Measurements from ENCODE around the gene DOP1B. TPM values are rescaled to one million over a fixed set of nuclear protein-coding genes. Genes with fewer than 3 reads are reported as not detected.

Gene DOP1B
- 10 to 100 TPM; 23.8 to 49.6 (median 34.8) TPM for total RNA-seq

- no peaks in the 10 kb centered on the region for H3K36me3 ChIP-seq
- no peak for TF ChIP-seq CTCF (IDR thresholded peaks at IDR 0.05)
- TF ChIP-seq POLR2A (IDR thresholded peaks at IDR 0.05) = peak in 1 of 2 donors; percentile 54
- TF ChIP-seq POLR2AphosphoS5 (IDR thresholded peaks at IDR 0.05) = no peak
- no peaks in the 10 kb centered on the region for H3K27me3 ChIP-seq
- no peaks in the 10 kb centered on the region for H3K9me3 ChIP-seq
- WGBS = 9% methylated on average over 6 of the region's 83 CpGs
- peaks cover 23% of the 10 kb centered on the region for H3K4me1 ChIP-seq
- peak within 1 kb of the TSS; percentile 100 for H3K4me3 ChIP-seq
- peak within 1 kb of the TSS; percentile 94 for H3K27ac ChIP-seq
- DNase-seq (ENCODE audit: low spot score in 2 of 2) = peak; percentile 79 to 82
Observed at GRCh38 chr21:36156815-36157670, at the start of gene DOP1B. TSS of gene DOP1B (plus strand) at chr21:36156824. CDS start at chr21:36164734, 7,910 bp downstream.

- Histone ChIP-seq H3K9me3 (no peaks in the 10 kb centered on the region), H3K36me3 (no peaks in the 10 kb centered on the region), H3K4me3 (no peak overlapping the region), H3K4me1 (peaks cover 26% of the 10 kb centered on the region), H3K27ac (no peak overlapping the region), H3K27me3 (no peaks in the 10 kb centered on the region)
- 96% methylated on average over 10 of the region's 10 CpGs for WGBS
- no peak for DNase-seq (ENCODE audit: low spot score in 2 of 2)
- no peak for TF ChIP-seq EP300 (IDR thresholded peaks at IDR 0.05)
- no peak for TF ChIP-seq POLR2AphosphoS5 (IDR thresholded peaks at IDR 0.05)
- no peak for TF ChIP-seq POLR2A (IDR thresholded peaks at IDR 0.05)
- TF ChIP-seq CTCF (IDR thresholded peaks at IDR 0.05) = no peak
Observed at GRCh38 chr21:36109868-36110267, 46.8 kb upstream of the DOP1B start.

GRCh38 chr21:36111238-36111637 is 45.4 kb upstream of the DOP1B start:
- H3K27ac ChIP-seq = no peak overlapping the region
- TF ChIP-seq EP300 (IDR thresholded peaks at IDR 0.05) (no peak), CTCF (IDR thresholded peaks at IDR 0.05) (no peak), POLR2AphosphoS5 (IDR thresholded peaks at IDR 0.05) (no peak), POLR2A (IDR thresholded peaks at IDR 0.05) (no peak)

GRCh38 chr21:36113647-36114428 is 42.8 kb upstream of the DOP1B start:
- peaks cover 33% of the 10 kb centered on the region for H3K4me1 ChIP-seq
- no peaks in the 10 kb centered on the region for H3K27me3 ChIP-seq
- WGBS = 38% methylated on average over 17 of the region's 17 CpGs
- no peak for TF ChIP-seq EP300 (IDR thresholded peaks at IDR 0.05)
- peak overlapping the region; percentile 86 for H3K27ac ChIP-seq
- H3K4me3 ChIP-seq = peak overlapping the region; percentile 48
- no peak for DNase-seq (ENCODE audit: low spot score in 2 of 2)
- H3K36me3 ChIP-seq = no peaks in the 10 kb centered on the region
- H3K9me3 ChIP-seq = no peaks in the 10 kb centered on the region

More at GRCh38 chr21:36111238-36111637, 45.4 kb upstream of the DOP1B start:
- Histone ChIP-seq H3K4me3 (no peak overlapping the region), H3K36me3 (no peaks in the 10 kb centered on the region), H3K27me3 (no peaks in the 10 kb centered on the region), H3K9me3 (no peaks in the 10 kb centered on the region), H3K4me1 (peaks cover 18% of the 10 kb centered on the region)
- DNase-seq (ENCODE audit: low spot score in 2 of 2) = no peak
- WGBS = 72% methylated on average over 8 of the region's 8 CpGs

- Histone ChIP-seq H3K4me3 (no peak overlapping the region), H3K9me3 (no peaks in the 10 kb centered on the region), H3K27me3 (no peaks in the 10 kb centered on the region), H3K4me1 (peaks cover 35% of the 10 kb centered on the region), H3K27ac (no peak overlapping the region), H3K36me3 (no peaks in the 10 kb centered on the region)
- WGBS = 86% methylated on average over 6 of the region's 6 CpGs
- no peak for TF ChIP-seq POLR2A (IDR thresholded peaks at IDR 0.05)
- TF ChIP-seq POLR2AphosphoS5 (IDR thresholded peaks at IDR 0.05) = no peak
- TF ChIP-seq CTCF (IDR thresholded peaks at IDR 0.05) = no peak
- no peak for TF ChIP-seq EP300 (IDR thresholded peaks at IDR 0.05)
- no peak for DNase-seq (ENCODE audit: low spot score in 2 of 2)
Observed at GRCh38 chr21:36115138-36115730, 41.4 kb upstream of the DOP1B start.
